GM19372 (cell line): ENCODE measurements around the gene NAT14.
"Not testable (repeated sequence)": the region's sequence is repeated elsewhere in the genome, so short reads cannot be mapped to it uniquely, and the experiment has no call there.

ENCODE experiments used
- ATAC-seq: cut with Tn5 transposase; IDR thresholded peaks from one replicate; pipeline ENCODE4 v1.9.1; 2021; ENCODE audit warnings: mild to moderate bottlenecking, low read depth, moderate library complexity; ENCODE audit not compliant: unreplicated experiment

The NAT14 gene

GRCh38 chr19:55529636-55530234 is 44.7 kb downstream of the NAT14 start:
- ATAC-seq: no peak

- ATAC-seq: no peak
Observed at GRCh38 chr19:55530996-55531395, 46.0 kb downstream of the NAT14 start.

GRCh38 chr19:55534280-55534679 is 49.3 kb downstream of the NAT14 start:
- ATAC-seq: not testable (repeated sequence)

GRCh38 chr19:55535173-55535964 is 50.4 kb downstream of the NAT14 start:
- ATAC-seq: no peak

GRCh38 chr19:55535965-55536350 is 51.0 kb downstream of the NAT14 start:
- ATAC-seq: no peak

GRCh38 chr19:55536366-55536765 is 51.4 kb downstream of the NAT14 start:
- no peak for ATAC-seq
